Brain microvascular endothelial cell (primary cell): Measurements from ENCODE around the gene MEGF6.
"Not testable (repeated sequence)": the region's sequence is repeated elsewhere in the genome, so short reads cannot be mapped to it uniquely, and the experiment has no call there.

Experiments
- DNase-seq: peaks from one replicate; pipeline ENCODE4 v3.0.0-alpha.2; 2020
- H3K27ac ChIP-seq: fragments of 250-450 bp; sonication (Bioruptor Pico); 2 replicates; pipeline ENCODE4 v1.5.1; 2020; ENCODE audit warnings: mild to moderate bottlenecking, moderate library complexity
- H3K27me3 ChIP-seq: fragments of 250-450 bp; sonication (Bioruptor Pico); replicated peaks from 2 replicates; pipeline ENCODE4 v1.5.1; 2020; ENCODE audit warnings: mild to moderate bottlenecking
- H3K36me3 ChIP-seq: fragments of 250-450 bp; sonication (Bioruptor Pico); replicated peaks from 2 replicates; pipeline ENCODE4 v1.5.1; 2020; ENCODE audit warnings: mild to moderate bottlenecking
- H3K4me3 ChIP-seq: 2 replicates; pipeline ENCODE4 v1.5.1; 2011; ENCODE audit warnings: low read depth, mild to moderate bottlenecking, control low read depth, low read length, moderate library complexity
- CTCF ChIP-seq: IDR thresholded peaks from 2 replicates; pipeline ENCODE4 v1.5.1; 2011; ENCODE audit warnings: low read depth, mild to moderate bottlenecking, moderate library complexity, low read length, control low read depth, inconsistent platforms; ENCODE audit errors: missing control alignments
- in situ Hi-C: cut with HindIII; loops from 2 replicates; pipeline ENCODE4 v1.10.0; 2017; ENCODE audit warnings: low sequenced_read_pairs, low pct_ligation_motif_present

MEGF6 gene

GRCh38 chr1:3577711-3578432 lies 33.4 kb downstream of the MEGF6 start:
- in situ Hi-C loops: no loop called here
- Histone ChIP-seq H3K27ac (no peak overlapping the region), H3K27me3 (no peaks in the 10 kb centered on the region), H3K4me3 (no peak overlapping the region), H3K36me3 (no peaks in the 10 kb centered on the region)
- DNase-seq: peak; percentile 47
- TF ChIP-seq CTCF: no peak

DNA sequence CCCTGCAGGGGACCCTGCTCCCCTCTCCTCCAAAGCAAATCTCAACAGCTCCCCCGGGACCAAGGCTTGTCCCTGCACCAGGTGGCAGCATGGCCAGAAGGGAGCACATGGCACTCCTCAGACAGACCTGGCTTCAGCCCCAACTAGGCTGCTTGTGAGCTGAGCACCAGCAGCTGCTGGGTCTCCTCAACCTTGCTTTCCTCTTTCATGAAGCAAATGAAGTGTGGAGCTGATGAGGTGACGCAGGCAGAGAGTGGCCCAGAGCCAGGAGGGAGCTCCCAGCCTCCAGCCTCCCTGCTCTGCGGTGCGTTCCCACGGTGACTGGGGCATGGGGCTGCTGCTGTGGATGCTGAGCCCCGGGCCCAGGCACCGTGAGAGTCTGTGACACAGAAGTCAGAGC lies 34.0 kb downstream of the MEGF6 start:
- peak; percentile 47 for DNase-seq
- no peaks in the 10 kb centered on the region for H3K27me3 ChIP-seq
- no peaks in the 10 kb centered on the region for H3K36me3 ChIP-seq
- in situ Hi-C loops: no loop called here
- no peak for TF ChIP-seq CTCF
- no peak overlapping the region for H3K27ac ChIP-seq
- no peak overlapping the region for H3K4me3 ChIP-seq

DNA sequence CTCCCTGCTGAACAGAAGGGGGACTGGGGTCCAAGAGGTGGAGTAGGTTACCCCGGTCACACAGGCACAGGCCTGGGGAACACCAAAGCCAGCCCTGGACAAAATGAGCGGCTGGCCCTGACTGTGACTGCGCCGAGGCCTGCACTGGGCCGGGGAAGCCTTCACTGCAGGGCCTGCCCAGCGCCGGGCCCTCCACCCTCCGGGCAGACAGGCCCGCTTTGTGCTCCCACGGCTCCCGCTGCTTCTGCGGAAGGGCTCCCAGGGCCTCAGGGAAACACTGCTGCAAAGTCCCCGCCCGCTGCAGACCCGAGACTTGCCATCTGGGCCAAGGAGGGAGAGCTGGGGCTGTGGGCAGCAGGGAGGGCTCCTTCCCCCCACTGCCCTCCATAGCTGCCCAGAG lies 35.3 kb downstream of the MEGF6 start:
- Histone ChIP-seq H3K27me3 (no peaks in the 10 kb centered on the region), H3K4me3 (no peak overlapping the region), H3K27ac (no peak overlapping the region), H3K36me3 (no peaks in the 10 kb centered on the region)
- DNase-seq: no peak
- TF ChIP-seq CTCF: no peak
- in situ Hi-C loops: no loop called here

DNA sequence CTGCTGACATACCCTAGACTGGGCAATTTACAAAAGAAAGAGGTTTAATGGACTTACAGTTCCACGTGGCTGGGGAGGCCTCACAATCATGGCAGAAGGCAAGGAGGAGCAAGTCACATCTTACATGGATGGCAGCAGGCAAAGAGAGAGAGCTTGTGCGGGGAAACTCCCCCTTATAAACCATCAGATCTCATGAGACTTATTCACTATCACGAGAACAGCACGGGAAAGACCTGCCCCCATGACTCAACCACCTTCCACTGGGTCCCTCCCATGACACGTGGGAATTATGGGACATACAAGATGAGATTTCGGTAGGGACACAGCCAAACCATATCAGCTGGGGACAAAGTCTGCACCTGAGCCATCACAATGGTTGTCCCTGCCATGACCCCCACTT lies 35.8 kb downstream of the MEGF6 start:
- H3K27ac ChIP-seq, H3K36me3 ChIP-seq, H3K4me3 ChIP-seq, H3K27me3 ChIP-seq, in situ Hi-C loops, DNase-seq: not testable (repeated sequence)

- no peaks in the 10 kb centered on the region for H3K36me3 ChIP-seq
- H3K27me3 ChIP-seq: no peaks in the 10 kb centered on the region
- DNase-seq: no peak
- no peak for TF ChIP-seq CTCF
- in situ Hi-C loops: no loop called here
- H3K27ac ChIP-seq: no peak overlapping the region
- no peak overlapping the region for H3K4me3 ChIP-seq
These were observed 37.8 kb downstream of the MEGF6 start for GRCh38 chr1:3573500-3573899.

- H3K36me3 ChIP-seq, H3K27me3 ChIP-seq, DNase-seq, H3K27ac ChIP-seq, H3K4me3 ChIP-seq, in situ Hi-C loops: not testable (repeated sequence)
These were observed 38.7 kb downstream of the MEGF6 start for GRCh38 chr1:3572638-3573037.

DNA sequence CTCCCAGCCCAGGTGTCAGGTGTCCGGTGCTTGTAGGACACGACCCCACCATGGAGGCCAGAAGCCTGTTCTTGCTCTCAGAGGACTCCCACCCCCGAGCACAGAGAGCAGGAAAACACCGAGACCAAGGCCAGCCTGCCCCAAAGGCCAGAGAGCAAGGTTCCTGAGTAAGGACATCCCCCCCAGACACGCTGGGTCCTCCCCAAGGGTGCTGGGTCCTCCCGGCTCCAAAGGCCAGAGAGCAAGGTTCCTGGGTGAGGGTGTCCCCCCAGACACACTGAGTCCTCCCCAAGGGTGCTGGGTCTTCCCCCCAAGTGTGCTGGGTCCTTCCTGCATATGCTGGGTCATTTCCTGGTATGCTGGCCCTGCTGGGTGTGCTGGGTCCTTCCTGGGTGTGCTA lies 40.0 kb downstream of the MEGF6 start:
- no peak for TF ChIP-seq CTCF
- in situ Hi-C loops: no loop called here
- Histone ChIP-seq H3K27me3 (no peaks in the 10 kb centered on the region), H3K4me3 (no peak overlapping the region), H3K27ac (no peak overlapping the region), H3K36me3 (no peaks in the 10 kb centered on the region)
- no peak for DNase-seq
